Measurements from ENCODE around the gene BICDL2.

BICDL2 gene

DNA sequence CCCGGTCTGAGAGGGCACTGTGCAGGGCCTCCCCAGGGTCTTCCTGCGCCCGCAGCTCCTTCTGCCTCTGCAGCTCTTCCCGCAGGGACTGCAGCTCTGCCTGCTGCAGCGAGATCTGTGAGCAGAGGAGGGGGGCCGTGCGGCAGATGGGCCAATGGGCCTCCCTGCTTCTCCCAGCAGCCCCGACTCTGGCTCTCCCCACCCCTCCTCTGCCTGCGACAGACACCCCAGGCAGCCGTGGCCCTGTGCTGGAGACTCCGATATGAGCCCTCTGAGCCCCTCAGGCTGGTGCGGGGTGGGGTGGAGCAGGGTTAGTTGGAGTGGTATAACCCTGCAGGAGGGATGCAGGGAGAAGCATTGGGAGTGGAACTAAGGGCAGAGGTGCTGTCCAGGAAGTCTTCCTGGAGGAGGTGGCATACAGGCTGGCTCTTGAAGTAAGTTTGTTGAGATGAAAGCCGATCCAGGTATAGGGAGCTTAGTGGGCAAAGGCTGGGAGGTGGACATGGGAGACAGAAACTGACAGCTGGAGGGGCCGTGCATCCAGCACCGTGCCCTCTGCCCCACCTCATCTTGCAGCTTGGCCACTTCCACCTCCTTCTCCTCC lies 7.9 kb downstream of the BICDL2 start (continued):
- TF ChIP-seq, protein P1, sequence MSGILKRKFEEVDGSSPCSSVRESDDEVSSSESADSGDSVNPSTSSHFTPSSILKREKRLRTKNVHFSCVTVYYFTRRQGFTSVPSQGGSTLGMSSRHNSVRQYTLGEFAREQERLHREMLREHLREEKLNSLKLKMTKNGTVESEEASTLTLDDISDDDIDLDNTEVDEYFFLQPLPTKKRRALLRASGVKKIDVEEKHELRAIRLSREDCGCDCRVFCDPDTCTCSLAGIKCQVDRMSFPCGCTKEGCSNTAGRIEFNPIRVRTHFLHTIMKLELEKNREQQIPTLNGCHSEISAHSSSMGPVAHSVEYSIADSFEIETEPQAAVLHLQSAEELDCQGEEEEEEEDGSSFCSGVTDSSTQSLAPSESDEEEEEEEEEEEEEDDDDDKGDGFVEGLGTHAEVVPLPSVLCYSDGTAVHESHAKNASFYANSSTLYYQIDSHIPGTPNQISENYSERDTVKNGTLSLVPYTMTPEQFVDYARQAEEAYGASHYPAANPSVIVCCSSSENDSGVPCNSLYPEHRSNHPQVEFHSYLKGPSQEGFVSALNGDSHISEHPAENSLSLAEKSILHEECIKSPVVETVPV (CRISPR knock-in tag; IDR thresholded peaks at IDR 0.05) = no peak
- TF ChIP-seq CSDC2 (CRISPR knock-in tag; IDR thresholded peaks at IDR 0.05) (no peak), ZFP3 (CRISPR knock-in tag; IDR thresholded peaks at IDR 0.05) (no peak), PPARA (CRISPR knock-in tag; IDR thresholded peaks at IDR 0.05; ENCODE audit: borderline replicate concordance) (no peak), ZFP30 (CRISPR knock-in tag; IDR thresholded peaks at IDR 0.05) (no peak), OSR1 (CRISPR knock-in tag; IDR thresholded peaks at IDR 0.05) (no peak), ZNF70 (CRISPR knock-in tag; IDR thresholded peaks at IDR 0.05) (no peak), ZNF8 (CRISPR knock-in tag; IDR thresholded peaks at IDR 0.05) (no peak)

DNA sequence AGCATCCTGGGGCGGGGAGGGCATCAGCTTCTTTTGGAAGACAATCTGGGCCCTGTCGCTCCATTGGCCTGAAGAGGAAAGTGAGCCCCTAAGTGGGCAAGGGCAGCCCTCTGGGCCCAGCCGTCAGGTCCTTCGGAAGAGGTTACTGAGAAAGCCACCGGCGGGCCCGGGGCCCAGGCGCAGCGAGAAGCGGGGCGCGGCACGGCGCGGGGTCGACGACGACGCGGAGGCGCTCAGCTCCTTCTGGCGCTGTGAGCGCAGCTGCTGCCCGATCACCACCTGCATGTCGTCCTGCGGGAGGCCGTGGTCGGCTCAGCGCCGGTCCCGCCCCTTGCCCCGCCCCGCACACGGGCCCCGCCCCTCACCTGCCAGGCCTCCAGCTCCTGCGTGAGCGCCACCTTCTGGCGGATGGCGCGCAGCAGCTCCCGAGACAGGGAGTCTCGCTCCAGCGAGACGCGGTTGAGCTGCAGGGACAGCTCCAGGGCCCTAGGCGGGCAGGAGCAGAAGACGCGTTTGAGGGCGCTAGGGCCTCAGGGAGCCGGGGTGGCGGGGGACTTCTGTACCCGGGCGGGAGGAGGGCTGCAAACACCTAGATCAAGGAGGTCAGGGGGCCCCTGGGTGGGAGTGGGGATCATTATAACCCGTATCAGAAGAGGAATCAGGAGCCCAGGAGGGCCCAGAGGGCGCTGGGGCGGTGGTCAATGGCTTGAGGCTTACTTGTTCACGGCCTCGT lies 8.6 kb downstream of the BICDL2 start:
- peak; percentile 8 for ATAC-seq

DNA sequence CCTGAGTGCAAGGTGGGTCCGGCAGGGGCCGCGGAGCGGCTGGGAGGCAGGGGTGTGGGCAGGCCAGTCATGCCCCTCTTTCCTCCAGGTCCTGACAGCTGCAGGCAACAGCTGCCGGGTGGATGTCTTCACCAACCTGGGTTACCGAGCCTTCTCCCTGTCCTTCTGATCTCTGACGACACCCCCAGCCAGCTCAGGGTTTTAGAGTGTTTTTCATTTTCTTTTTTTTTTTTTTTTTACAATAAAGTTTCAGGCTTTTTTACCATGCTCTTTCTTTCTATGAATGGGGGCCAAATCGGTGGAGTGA lies 9.3 kb downstream of the BICDL2 start:
- TF ChIP-seq SNAI2 (CRISPR knock-in tag; IDR thresholded peaks at IDR 0.05) (no peak), ZFP3 (CRISPR knock-in tag; IDR thresholded peaks at IDR 0.05) (no peak), TOX (CRISPR knock-in tag; IDR thresholded peaks at IDR 0.05; ENCODE audit: borderline replicate concordance) (no peak), RARB (CRISPR knock-in tag; IDR thresholded peaks at IDR 0.05) (no peak), PPARA (CRISPR knock-in tag; IDR thresholded peaks at IDR 0.05; ENCODE audit: borderline replicate concordance) (no peak), ZNF565 (CRISPR knock-in tag; conservative IDR thresholded peaks at IDR 0.05; ENCODE audit: low read depth) (no peak), OSR1 (CRISPR knock-in tag; IDR thresholded peaks at IDR 0.05) (no peak), BACH2 (CRISPR knock-in tag; IDR thresholded peaks at IDR 0.05; ENCODE audit: borderline replicate concordance) (no peak), TCF4 (CRISPR knock-in tag; IDR thresholded peaks at IDR 0.05; ENCODE audit: borderline replicate concordance) (no peak), CSDC2 (CRISPR knock-in tag; IDR thresholded peaks at IDR 0.05) (no peak)
- TF ChIP-seq, protein P2, sequence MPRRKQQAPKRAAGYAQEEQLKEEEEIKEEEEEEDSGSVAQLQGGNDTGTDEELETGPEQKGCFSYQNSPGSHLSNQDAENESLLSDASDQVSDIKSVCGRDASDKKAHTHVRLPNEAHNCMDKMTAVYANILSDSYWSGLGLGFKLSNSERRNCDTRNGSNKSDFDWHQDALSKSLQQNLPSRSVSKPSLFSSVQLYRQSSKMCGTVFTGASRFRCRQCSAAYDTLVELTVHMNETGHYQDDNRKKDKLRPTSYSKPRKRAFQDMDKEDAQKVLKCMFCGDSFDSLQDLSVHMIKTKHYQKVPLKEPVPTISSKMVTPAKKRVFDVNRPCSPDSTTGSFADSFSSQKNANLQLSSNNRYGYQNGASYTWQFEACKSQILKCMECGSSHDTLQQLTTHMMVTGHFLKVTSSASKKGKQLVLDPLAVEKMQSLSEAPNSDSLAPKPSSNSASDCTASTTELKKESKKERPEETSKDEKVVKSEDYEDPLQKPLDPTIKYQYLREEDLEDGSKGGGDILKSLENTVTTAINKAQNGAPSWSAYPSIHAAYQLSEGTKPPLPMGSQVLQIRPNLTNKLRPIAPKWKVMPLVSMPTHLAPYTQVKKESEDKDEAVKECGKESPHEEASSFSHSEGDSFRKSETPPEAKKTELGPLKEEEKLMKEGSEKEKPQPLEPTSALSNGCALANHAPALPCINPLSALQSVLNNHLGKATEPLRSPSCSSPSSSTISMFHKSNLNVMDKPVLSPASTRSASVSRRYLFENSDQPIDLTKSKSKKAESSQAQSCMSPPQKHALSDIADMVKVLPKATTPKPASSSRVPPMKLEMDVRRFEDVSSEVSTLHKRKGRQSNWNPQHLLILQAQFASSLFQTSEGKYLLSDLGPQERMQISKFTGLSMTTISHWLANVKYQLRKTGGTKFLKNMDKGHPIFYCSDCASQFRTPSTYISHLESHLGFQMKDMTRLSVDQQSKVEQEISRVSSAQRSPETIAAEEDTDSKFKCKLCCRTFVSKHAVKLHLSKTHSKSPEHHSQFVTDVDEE (CRISPR knock-in tag; IDR thresholded peaks at IDR 0.05) = no peak
- TF ChIP-seq, protein P1 (CRISPR knock-in tag; IDR thresholded peaks at IDR 0.05) = no peak
- TF ChIP-seq, protein P3, sequence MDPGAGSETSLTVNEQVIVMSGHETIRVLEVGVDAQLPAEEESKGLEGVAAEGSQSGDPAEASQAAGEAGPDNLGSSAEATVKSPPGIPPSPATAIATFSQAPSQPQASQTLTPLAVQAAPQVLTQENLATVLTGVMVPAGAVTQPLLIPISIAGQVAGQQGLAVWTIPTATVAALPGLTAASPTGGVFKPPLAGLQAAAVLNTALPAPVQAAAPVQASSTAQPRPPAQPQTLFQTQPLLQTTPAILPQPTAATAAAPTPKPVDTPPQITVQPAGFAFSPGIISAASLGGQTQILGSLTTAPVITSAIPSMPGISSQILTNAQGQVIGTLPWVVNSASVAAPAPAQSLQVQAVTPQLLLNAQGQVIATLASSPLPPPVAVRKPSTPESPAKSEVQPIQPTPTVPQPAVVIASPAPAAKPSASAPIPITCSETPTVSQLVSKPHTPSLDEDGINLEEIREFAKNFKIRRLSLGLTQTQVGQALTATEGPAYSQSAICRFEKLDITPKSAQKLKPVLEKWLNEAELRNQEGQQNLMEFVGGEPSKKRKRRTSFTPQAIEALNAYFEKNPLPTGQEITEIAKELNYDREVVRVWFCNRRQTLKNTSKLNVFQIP (CRISPR knock-in tag; IDR thresholded peaks at IDR 0.05; ENCODE audit: borderline replicate concordance, low read depth) = no peak
- TF ChIP-seq, protein P4, sequence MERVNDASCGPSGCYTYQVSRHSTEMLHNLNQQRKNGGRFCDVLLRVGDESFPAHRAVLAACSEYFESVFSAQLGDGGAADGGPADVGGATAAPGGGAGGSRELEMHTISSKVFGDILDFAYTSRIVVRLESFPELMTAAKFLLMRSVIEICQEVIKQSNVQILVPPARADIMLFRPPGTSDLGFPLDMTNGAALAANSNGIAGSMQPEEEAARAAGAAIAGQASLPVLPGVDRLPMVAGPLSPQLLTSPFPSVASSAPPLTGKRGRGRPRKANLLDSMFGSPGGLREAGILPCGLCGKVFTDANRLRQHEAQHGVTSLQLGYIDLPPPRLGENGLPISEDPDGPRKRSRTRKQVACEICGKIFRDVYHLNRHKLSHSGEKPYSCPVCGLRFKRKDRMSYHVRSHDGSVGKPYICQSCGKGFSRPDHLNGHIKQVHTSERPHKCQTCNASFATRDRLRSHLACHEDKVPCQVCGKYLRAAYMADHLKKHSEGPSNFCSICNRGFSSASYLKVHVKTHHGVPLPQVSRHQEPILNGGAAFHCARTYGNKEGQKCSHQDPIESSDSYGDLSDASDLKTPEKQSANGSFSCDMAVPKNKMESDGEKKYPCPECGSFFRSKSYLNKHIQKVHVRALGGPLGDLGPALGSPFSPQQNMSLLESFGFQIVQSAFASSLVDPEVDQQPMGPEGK (CRISPR knock-in tag; IDR thresholded peaks at IDR 0.05; ENCODE audit: borderline replicate concordance) = no peak
- no peak for ATAC-seq

More for the DNA sequence above, 8.6 kb downstream of the BICDL2 start:
- no peak for TF ChIP-seq ESRRG (CRISPR knock-in tag; IDR thresholded peaks at IDR 0.05)
- TF ChIP-seq ZNF70 (CRISPR knock-in tag; IDR thresholded peaks at IDR 0.05) = no peak
- TF ChIP-seq ISL1 (CRISPR knock-in tag; IDR thresholded peaks at IDR 0.05) = no peak
- TF ChIP-seq, protein P1 (CRISPR knock-in tag; IDR thresholded peaks at IDR 0.05) = no peak

Measured in SK-N-SH treated with all-trans-retinoic acid at 6 μM for 48 hours (cell line).